ENCODE results near the gene TCF7L1.
A peak's percentile ranks its signal among the peaks of the same experiment; 100 is the strongest.

TCF7L1 gene

DNA sequence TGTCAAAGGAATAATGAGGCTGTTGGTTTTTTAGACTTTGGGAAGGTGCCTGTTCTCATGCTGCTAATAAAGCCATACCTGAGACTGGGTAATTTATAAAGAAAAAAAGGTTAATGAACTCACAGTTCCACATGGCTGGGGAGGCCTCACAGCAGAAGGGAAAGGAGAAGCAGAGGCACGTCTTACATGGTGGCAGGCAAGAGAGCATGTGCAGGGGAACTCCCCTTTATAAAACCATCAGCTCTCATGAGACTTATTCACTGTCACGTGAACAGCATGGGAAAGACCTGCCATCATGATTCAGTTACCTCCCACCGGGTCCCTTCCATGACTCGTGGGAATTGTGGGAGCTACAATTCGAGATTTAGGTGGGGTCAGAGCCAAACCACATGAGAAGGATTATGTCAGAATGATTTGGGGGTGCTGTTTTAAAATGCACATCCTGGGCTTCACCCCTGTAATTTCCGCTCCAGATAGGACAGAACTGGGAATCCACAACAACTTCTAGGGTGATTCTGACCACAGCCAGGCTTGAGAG, 37.8 kb downstream of the TCF7L1 start:
- Histone ChIP-seq H3K4me3 (ENCODE audit: low read depth in 1 of 5, low read length in 5 of 5) (no peak overlapping the region), H3K27ac (ENCODE audit: low read depth, low read length) (no peak overlapping the region)

DNA sequence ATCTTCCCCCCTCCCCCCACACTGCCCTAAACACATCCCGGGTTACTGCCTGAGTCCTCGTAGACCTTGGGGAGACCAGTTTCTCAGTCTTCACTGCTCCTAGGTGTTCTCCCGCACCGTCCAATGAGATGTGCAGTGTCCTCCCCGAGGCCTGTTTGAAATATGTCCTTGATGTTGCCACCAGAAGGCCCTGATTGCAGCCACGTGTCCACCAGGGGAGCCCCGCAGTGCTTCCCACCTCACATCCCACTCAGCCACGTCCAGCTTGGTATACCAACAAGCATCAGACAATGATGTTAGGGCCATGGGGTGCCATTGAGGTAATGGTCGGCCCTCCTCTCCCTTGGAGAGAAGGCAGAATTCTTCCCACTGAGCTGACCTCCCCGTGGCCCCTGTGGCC, 38.7 kb downstream of the TCF7L1 start:
- no peak overlapping the region for H3K4me3 ChIP-seq (ENCODE audit: low read depth in 1 of 5, low read length in 5 of 5)
- no peaks in the 10 kb centered on the region for H3K27me3 ChIP-seq (ENCODE audit: control insufficient read depth in 5 of 5, insufficient read depth in 4 of 5, low read length in 5 of 5)
- H3K36me3 ChIP-seq (ENCODE audit: control insufficient read depth in 5 of 5, insufficient read depth in 5 of 5, low read length in 5 of 5), result no peaks in the 10 kb centered on the region
- no peak overlapping the region for H3K9ac ChIP-seq (ENCODE audit: low read length in 5 of 5)
- H3K27ac ChIP-seq (ENCODE audit: low read depth, low read length), result no peak overlapping the region
- peaks cover 2 to 45% (median 29%) of the 10 kb centered on the region in 5 donors for H3K4me1 ChIP-seq (ENCODE audit: control insufficient read depth in 5 of 5, insufficient read depth in 5 of 5, low read length in 5 of 5)
- H3K9me3 ChIP-seq (ENCODE audit: control insufficient read depth in 5 of 5, low read length in 5 of 5), result no peaks in the 10 kb centered on the region

More for the DNA sequence above, 37.8 kb downstream of the TCF7L1 start:
- Histone ChIP-seq H3K9me3 (ENCODE audit: control insufficient read depth in 5 of 5, low read length in 5 of 5) (no peaks in the 10 kb centered on the region), H3K36me3 (ENCODE audit: control insufficient read depth in 5 of 5, insufficient read depth in 5 of 5, low read length in 5 of 5) (no peaks in the 10 kb centered on the region), H3K27me3 (ENCODE audit: control insufficient read depth in 5 of 5, insufficient read depth in 4 of 5, low read length in 5 of 5) (no peaks in the 10 kb centered on the region), H3K9ac (ENCODE audit: low read length in 5 of 5) (no peak overlapping the region), H3K4me1 (ENCODE audit: control insufficient read depth in 5 of 5, insufficient read depth in 5 of 5, low read length in 5 of 5) (peaks cover 2 to 43% (median 25%) of the 10 kb centered on the region in 5 donors)

DNA sequence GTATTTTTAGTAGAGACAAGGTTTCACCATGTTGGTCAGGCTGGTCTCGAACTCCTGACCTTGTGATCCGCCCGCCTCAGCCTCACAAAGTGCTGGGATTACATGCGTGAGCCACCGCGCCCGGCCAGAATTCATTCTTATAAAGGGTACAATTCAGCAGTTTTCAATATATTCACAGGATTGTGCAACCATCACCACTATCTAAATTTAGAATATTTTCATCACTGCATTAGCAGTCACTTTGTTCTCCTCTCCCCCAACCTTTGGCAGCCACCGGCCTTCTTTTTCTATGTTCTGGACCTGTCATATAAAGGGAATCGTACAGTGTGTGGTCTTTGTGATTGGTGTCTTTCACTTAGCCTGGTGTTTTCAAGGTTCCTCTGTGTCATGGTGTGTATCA, 40.7 kb downstream of the TCF7L1 start:
- Histone ChIP-seq H3K27ac (ENCODE audit: low read depth, low read length) (no peak overlapping the region), H3K4me3 (ENCODE audit: low read depth in 1 of 5, low read length in 5 of 5) (no peak overlapping the region), H3K4me1 (ENCODE audit: control insufficient read depth in 5 of 5, insufficient read depth in 5 of 5, low read length in 5 of 5) (peaks cover 6 to 44% (median 36%) of the 10 kb centered on the region in 5 donors), H3K9me3 (ENCODE audit: control insufficient read depth in 5 of 5, low read length in 5 of 5) (no peaks in the 10 kb centered on the region), H3K27me3 (ENCODE audit: control insufficient read depth in 5 of 5, insufficient read depth in 4 of 5, low read length in 5 of 5) (no peaks in the 10 kb centered on the region), H3K36me3 (ENCODE audit: control insufficient read depth in 5 of 5, insufficient read depth in 5 of 5, low read length in 5 of 5) (no peaks in the 10 kb centered on the region), H3K9ac (ENCODE audit: low read length in 5 of 5) (no peak overlapping the region)

DNA sequence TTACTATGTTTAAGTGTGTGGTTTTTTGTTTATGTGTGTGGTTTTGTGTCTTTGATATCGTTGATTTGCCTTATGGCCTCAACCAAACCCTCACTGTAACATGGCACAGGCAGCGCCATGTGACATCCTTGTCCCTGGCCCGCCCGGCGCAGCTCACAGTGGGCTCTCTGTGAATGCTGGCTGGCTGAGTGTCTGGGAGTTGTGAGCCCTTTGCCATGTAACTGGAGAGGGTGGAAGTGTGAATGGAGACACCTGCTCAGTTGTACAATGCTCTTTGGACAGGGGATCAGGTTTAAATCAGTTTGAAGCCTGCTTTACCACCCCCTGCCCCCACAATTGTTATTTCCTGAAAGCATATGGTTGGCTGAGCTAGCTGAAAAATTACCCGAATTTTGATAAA, 41.8 kb downstream of the TCF7L1 start:
- no peak overlapping the region for H3K4me3 ChIP-seq (ENCODE audit: low read depth in 1 of 5, low read length in 5 of 5)
- no peak overlapping the region for H3K9ac ChIP-seq (ENCODE audit: low read length in 5 of 5)
- no peaks in the 10 kb centered on the region for H3K27me3 ChIP-seq (ENCODE audit: control insufficient read depth in 5 of 5, insufficient read depth in 4 of 5, low read length in 5 of 5)
- peaks cover 8 to 49% (median 37%) of the 10 kb centered on the region in 5 donors for H3K4me1 ChIP-seq (ENCODE audit: control insufficient read depth in 5 of 5, insufficient read depth in 5 of 5, low read length in 5 of 5)
- H3K36me3 ChIP-seq (ENCODE audit: control insufficient read depth in 5 of 5, insufficient read depth in 5 of 5, low read length in 5 of 5), result no peaks in the 10 kb centered on the region
- H3K27ac ChIP-seq (ENCODE audit: low read depth, low read length), result peak overlapping the region; percentile 14
- H3K9me3 ChIP-seq (ENCODE audit: control insufficient read depth in 5 of 5, low read length in 5 of 5), result no peaks in the 10 kb centered on the region

DNA sequence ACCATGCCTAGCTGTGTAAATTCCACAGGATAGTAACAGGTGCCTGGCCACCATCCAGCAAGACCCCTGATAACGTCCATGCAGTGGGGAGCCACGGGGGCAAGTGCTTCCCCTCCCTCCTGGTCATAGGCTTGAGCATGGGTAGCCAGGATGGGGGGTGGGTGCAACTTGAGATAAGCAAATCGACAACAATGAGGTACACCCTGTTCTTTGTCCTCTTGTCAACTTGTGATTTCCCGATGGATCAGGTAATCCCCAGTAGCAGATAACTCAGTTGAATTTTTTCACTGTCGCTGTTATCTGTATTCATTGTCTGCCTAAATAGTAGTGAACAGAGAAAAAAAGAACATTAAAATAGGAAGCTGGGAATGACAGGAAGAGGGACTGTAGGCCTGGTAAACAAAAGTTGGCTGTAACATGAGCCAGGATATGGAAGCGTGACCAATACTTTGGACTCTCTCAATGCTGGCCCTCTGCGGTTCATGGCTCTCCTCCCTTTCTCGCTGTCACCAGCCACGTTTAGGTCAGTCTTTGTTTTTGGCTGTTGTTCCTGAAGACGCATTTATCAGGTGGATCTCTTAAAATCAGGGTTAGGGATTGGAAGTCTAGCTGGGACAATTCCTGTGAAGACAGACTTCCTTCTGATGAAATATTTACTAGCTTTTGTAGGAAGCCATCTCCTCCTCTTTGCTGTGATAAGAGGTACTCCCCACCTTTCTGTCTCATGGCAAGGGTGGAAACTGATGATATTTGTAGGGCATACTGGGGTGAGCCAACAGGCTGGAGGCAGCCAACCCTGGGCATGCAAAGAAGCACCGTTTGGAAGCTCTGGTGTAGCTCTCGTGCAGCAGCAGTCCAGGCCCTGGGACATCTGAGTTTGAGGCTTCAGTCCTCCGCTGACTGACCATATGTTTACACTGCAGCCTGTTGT, 42.4 kb downstream of the TCF7L1 start:
- Histone ChIP-seq H3K9ac (ENCODE audit: low read length in 5 of 5) (no peak overlapping the region), H3K27ac (ENCODE audit: low read depth, low read length) (peak overlapping the region; percentile 17), H3K9me3 (ENCODE audit: control insufficient read depth in 5 of 5, low read length in 5 of 5) (no peaks in the 10 kb centered on the region), H3K4me1 (ENCODE audit: control insufficient read depth in 5 of 5, insufficient read depth in 5 of 5, low read length in 5 of 5) (peaks cover 8 to 56% (median 39%) of the 10 kb centered on the region in 5 donors), H3K36me3 (ENCODE audit: control insufficient read depth in 5 of 5, insufficient read depth in 5 of 5, low read length in 5 of 5) (no peaks in the 10 kb centered on the region), H3K4me3 (ENCODE audit: low read depth in 1 of 5, low read length in 5 of 5) (no peak overlapping the region), H3K27me3 (ENCODE audit: control insufficient read depth in 5 of 5, insufficient read depth in 4 of 5, low read length in 5 of 5) (no peaks in the 10 kb centered on the region)

DNA sequence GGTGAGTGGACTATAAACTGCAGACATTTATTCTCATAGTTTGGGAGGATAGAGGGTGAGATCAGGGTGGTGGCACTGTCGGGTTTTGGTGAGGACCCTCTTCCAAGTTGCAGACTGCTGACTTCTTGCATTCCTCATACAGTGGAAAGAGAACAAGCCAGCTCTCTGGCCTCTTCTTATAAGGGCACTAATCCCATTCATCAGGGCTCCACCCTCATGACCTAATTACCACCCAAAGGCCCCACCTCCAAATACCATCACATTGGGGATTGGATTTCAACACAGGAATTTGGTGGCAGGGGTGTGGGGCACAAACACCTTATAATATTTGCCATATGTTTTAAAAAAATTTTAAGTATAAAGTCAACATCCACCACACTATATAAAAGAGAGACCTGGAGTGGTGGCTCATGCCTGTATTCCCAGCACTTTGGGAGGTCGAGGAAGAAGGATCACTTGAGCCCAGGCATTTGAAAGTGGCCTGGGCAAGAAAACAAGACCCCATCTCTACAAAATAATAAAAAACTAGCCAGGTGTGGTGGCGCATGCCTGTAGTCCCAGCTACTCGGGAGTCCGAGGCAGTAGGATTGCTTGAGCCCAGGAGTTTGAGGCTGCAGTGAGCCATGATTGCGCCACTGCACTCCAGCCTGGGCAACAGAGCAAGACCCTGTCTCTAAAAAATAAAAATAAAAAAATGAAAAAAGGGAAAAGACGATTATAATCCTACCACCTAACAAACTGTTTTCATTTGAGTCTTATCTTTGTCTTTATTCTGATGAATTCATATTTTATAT, 44.0 kb downstream of the TCF7L1 start:
- H3K27ac ChIP-seq (ENCODE audit: low read depth, low read length), result no peak overlapping the region
- H3K9me3 ChIP-seq (ENCODE audit: control insufficient read depth in 5 of 5, low read length in 5 of 5), result no peaks in the 10 kb centered on the region
- H3K4me1 ChIP-seq (ENCODE audit: control insufficient read depth in 5 of 5, insufficient read depth in 5 of 5, low read length in 5 of 5), result peaks cover 11 to 69% (median 51%) of the 10 kb centered on the region in 5 donors

DNA sequence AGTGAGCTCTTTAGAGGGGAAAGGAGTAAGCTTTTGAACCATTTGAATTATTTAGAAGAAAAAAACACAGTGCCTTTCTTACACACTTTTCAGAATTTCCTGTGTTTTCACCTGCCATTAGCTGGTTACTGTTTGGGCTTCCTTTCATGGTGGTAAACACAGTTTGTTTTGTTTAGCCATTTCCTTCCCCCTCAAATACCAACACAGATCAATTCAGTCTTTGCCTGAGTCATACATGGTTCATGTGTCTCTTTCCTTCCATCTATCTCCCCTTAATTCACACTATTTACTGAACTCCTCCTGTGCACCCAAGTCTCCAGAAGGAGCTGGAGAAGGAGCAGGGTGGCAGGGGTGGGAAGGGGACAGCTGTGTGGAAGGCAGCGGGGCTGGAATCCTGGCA, 45.0 kb downstream of the TCF7L1 start:
- Histone ChIP-seq H3K27me3 (ENCODE audit: control insufficient read depth in 5 of 5, insufficient read depth in 4 of 5, low read length in 5 of 5) (no peaks in the 10 kb centered on the region), H3K36me3 (ENCODE audit: control insufficient read depth in 5 of 5, insufficient read depth in 5 of 5, low read length in 5 of 5) (no peaks in the 10 kb centered on the region), H3K27ac (ENCODE audit: low read depth, low read length) (no peak overlapping the region), H3K9ac (ENCODE audit: low read length in 5 of 5) (no peak overlapping the region), H3K4me3 (ENCODE audit: low read depth in 1 of 5, low read length in 5 of 5) (no peak overlapping the region), H3K4me1 (ENCODE audit: control insufficient read depth in 5 of 5, insufficient read depth in 5 of 5, low read length in 5 of 5) (peaks cover 11 to 69% (median 51%) of the 10 kb centered on the region in 5 donors), H3K9me3 (ENCODE audit: control insufficient read depth in 5 of 5, low read length in 5 of 5) (no peaks in the 10 kb centered on the region)

More for the DNA sequence above, 44.0 kb downstream of the TCF7L1 start:
- Histone ChIP-seq H3K4me3 (ENCODE audit: low read depth in 1 of 5, low read length in 5 of 5) (no peak overlapping the region), H3K27me3 (ENCODE audit: control insufficient read depth in 5 of 5, insufficient read depth in 4 of 5, low read length in 5 of 5) (no peaks in the 10 kb centered on the region), H3K9ac (ENCODE audit: low read length in 5 of 5) (no peak overlapping the region), H3K36me3 (ENCODE audit: control insufficient read depth in 5 of 5, insufficient read depth in 5 of 5, low read length in 5 of 5) (no peaks in the 10 kb centered on the region)

DNA sequence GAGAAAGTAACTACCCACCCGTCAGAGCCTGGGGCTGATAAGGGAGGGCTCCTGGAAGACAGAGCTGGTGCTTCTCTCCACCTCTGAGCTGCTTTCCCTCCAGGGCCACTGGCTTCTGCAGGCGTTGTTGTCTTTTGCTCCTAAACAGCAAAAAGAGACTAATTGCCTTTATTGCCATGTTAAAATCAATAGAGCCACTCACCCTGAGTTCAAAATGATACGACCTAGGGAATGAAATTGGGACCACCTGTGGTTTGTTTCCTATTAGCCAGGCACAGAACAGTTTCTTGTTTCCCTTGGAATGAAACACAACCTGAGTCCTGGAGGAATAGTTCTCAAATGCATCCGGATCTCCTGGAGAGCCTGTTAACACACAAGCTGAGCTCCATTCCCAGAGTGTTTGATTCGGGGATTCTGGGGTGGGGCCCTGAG, 45.8 kb downstream of the TCF7L1 start:
- peaks cover 11 to 68% (median 48%) of the 10 kb centered on the region in 5 donors for H3K4me1 ChIP-seq (ENCODE audit: control insufficient read depth in 5 of 5, insufficient read depth in 5 of 5, low read length in 5 of 5)
- no peaks in the 10 kb centered on the region for H3K9me3 ChIP-seq (ENCODE audit: control insufficient read depth in 5 of 5, low read length in 5 of 5)
- H3K27me3 ChIP-seq (ENCODE audit: control insufficient read depth in 5 of 5, insufficient read depth in 4 of 5, low read length in 5 of 5), result no peaks in the 10 kb centered on the region
- H3K4me3 ChIP-seq (ENCODE audit: low read depth in 1 of 5, low read length in 5 of 5), result no peak overlapping the region
- H3K9ac ChIP-seq (ENCODE audit: low read length in 5 of 5), result no peak overlapping the region
- H3K27ac ChIP-seq (ENCODE audit: low read depth, low read length), result no peak overlapping the region
- no peaks in the 10 kb centered on the region for H3K36me3 ChIP-seq (ENCODE audit: control insufficient read depth in 5 of 5, insufficient read depth in 5 of 5, low read length in 5 of 5)

DNA sequence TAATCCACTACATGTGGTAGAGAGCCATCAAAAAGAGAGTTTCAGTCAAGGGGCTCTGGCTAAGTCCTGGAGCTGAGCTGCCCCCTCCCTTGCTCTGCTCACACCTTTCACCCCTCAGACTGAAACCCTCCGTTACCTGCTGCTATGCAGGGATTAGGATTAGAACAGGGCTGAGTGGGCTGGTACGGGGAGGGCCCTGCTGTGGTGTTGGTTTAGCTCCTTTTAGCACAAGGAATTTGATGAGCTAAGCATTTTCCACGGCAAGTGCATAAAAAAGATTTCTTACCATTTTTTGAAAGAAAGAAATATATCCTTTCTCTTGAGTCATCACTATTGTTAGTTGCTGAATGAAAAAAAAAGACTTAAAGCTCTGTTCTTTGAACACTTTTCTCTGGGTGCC, 46.3 kb downstream of the TCF7L1 start:
- Histone ChIP-seq H3K4me1 (ENCODE audit: control insufficient read depth in 5 of 5, insufficient read depth in 5 of 5, low read length in 5 of 5) (peaks cover 11 to 63% (median 46%) of the 10 kb centered on the region in 5 donors), H3K27me3 (ENCODE audit: control insufficient read depth in 5 of 5, insufficient read depth in 4 of 5, low read length in 5 of 5) (no peaks in the 10 kb centered on the region), H3K9me3 (ENCODE audit: control insufficient read depth in 5 of 5, low read length in 5 of 5) (no peaks in the 10 kb centered on the region), H3K36me3 (ENCODE audit: control insufficient read depth in 5 of 5, insufficient read depth in 5 of 5, low read length in 5 of 5) (no peaks in the 10 kb centered on the region), H3K4me3 (ENCODE audit: low read depth in 1 of 5, low read length in 5 of 5) (no peak overlapping the region), H3K27ac (ENCODE audit: low read depth, low read length) (no peak overlapping the region), H3K9ac (ENCODE audit: low read length in 5 of 5) (no peak overlapping the region)
